NT2/D1 (cell line): ENCODE data around the gene MYH6.
"Not testable (repeated sequence)": the region's sequence is repeated elsewhere in the genome, so short reads cannot be mapped to it uniquely, and the experiment has no call there.

Experiments used
- DNase-seq: peaks from one replicate; pipeline ENCODE4 v3.0.0-alpha.2; 2011; ENCODE audit warnings: low read depth, low spot score
- H3K27me3 ChIP-seq: 2 replicates; pipeline ENCODE4 v1.6.0; 2011; ENCODE audit warnings: mild to moderate bottlenecking; ENCODE audit not compliant: insufficient read length, insufficient read depth
- H3K36me3 ChIP-seq: 2 replicates; pipeline ENCODE4 v1.6.1; 2011; ENCODE audit warnings: mild to moderate bottlenecking, low read length, mixed read lengths; ENCODE audit not compliant: insufficient read depth, insufficient read length
- H3K4me1 ChIP-seq: 2 replicates; pipeline ENCODE4 v1.5.1; 2011; ENCODE audit not compliant: insufficient read depth, insufficient read length
- H3K4me3 ChIP-seq: 2 replicates; pipeline ENCODE4 v1.5.1; 2011; ENCODE audit warnings: low read depth; ENCODE audit not compliant: insufficient read length
- H3K9ac ChIP-seq: 2 replicates; pipeline ENCODE4 v1.6.0; 2011; ENCODE audit warnings: low read depth; ENCODE audit not compliant: insufficient read length
- H3K9me3 ChIP-seq: 2 replicates; pipeline ENCODE4 v1.5.1; 2011; ENCODE audit warnings: mild to moderate bottlenecking, low read length; ENCODE audit not compliant: insufficient read depth
- SUZ12 ChIP-seq: IDR thresholded peaks from 2 replicates; pipeline ENCODE4 v1.6.1; 2011; ENCODE audit not compliant: insufficient read length, insufficient read depth; ENCODE audit errors: extremely low read depth
- YY1 ChIP-seq: IDR thresholded peaks from 2 replicates; pipeline ENCODE4 v1.6.1; 2011; ENCODE audit not compliant: insufficient read length, insufficient read depth
- ZNF274 ChIP-seq: IDR thresholded peaks from 2 replicates; pipeline ENCODE4 v1.6.1; 2011; ENCODE audit warnings: mild to moderate bottlenecking, low read depth, low read length

Gene MYH6

GRCh38 chr14:23398348-23398747 lies 9.7 kb downstream of the MYH6 start:
- DNase-seq: no peak
- no peak for TF ChIP-seq YY1
- Histone ChIP-seq H3K9ac (no peak overlapping the region), H3K4me3 (no peak overlapping the region), H3K9me3 (no peaks in the 10 kb centered on the region), H3K27me3 (peaks cover 6% of the 10 kb centered on the region), H3K36me3 (no peaks in the 10 kb centered on the region), H3K4me1 (peaks cover 3% of the 10 kb centered on the region)

DNA sequence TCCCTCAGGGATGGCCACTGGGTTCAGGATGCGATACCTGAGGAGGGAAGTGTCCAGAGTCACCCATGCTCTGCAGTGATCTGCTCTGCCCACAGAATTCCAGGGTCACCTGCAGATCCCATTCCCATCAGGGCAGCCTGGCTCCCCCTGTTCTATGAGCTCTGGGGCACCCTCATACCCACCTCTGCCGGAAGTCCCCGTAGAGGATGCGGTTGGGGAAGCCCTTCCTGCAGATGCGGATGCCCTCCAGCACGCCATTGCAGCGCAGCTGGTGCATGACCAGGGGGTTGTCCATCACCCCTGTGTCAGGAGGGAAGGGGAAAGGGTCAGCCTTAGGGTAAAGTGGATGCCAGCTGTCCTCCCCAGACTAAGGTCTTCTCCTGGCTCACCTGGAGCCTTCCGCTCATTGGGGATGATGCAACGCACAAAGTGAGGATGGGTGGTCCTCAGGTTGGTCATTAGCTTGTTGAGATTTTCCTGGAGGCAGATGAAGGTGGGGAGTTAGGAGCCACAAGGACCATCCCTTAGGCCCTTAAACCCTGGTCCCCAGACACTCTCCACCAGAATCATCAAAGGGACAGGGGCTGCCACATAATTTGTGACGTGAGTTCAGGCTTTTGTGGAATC lies 11.2 kb downstream of the MYH6 start:
- H3K27me3 ChIP-seq: no peaks in the 10 kb centered on the region
- no peak overlapping the region for H3K4me3 ChIP-seq
- no peak overlapping the region for H3K9ac ChIP-seq
- TF ChIP-seq YY1: no peak
- H3K36me3 ChIP-seq: no peaks in the 10 kb centered on the region
- H3K9me3 ChIP-seq: no peaks in the 10 kb centered on the region
- DNase-seq: no peak
- H3K4me1 ChIP-seq: no peaks in the 10 kb centered on the region

DNA sequence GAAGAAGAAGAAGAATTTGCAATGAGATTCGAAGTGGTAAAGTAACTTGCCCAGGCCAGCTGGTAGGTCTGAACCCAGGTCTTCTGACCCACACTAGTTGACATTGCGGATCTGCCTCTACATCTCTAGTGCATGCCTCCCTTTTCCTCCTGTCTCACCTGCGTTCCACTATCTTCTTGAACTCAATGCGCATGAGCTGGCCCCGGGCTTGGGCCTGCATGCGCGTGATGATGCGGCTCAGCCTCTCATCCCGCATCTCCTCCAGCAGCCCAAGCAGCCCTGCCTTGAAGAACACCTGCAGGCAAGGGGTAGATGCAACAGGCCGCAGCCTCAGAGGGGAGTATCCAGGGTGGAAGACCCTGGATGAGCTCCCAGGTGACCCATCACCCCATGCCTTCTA lies 11.9 kb downstream of the MYH6 start:
- DNase-seq: no peak
- H3K36me3 ChIP-seq: no peaks in the 10 kb centered on the region
- no peak overlapping the region for H3K9ac ChIP-seq
- H3K4me1 ChIP-seq: no peaks in the 10 kb centered on the region
- no peak for TF ChIP-seq YY1
- no peak for TF ChIP-seq ZNF274
- TF ChIP-seq SUZ12: no peak
- no peaks in the 10 kb centered on the region for H3K27me3 ChIP-seq
- no peaks in the 10 kb centered on the region for H3K9me3 ChIP-seq
- no peak overlapping the region for H3K4me3 ChIP-seq

DNA sequence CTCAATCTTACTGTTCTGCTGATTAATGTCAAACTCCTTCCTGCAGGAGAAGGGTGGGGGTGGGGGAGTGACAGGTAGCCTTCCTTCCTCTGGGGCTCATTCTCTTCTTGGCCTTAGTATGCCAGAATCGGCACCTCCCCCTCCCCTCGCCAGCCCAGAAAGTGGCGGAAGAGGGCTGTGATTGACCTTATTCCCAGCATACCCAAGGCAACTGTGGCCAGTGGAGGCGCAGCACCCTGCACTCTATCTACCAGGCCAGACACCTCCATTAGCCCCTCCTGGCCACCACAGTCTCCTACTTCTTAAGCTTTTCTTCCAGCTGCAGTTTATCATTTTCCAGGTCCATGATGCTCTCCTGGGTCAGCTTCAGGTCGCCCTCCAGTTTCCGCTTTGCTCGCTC lies 15.5 kb downstream of the MYH6 start:
- no peak overlapping the region for H3K4me3 ChIP-seq
- H3K36me3 ChIP-seq: no peaks in the 10 kb centered on the region
- TF ChIP-seq ZNF274 (no peak), SUZ12 (no peak), YY1 (no peak)
- no peaks in the 10 kb centered on the region for H3K9me3 ChIP-seq
- no peak overlapping the region for H3K9ac ChIP-seq
- no peak for DNase-seq
- H3K27me3 ChIP-seq: no peaks in the 10 kb centered on the region
- H3K4me1 ChIP-seq: peaks cover 12% of the 10 kb centered on the region

DNA sequence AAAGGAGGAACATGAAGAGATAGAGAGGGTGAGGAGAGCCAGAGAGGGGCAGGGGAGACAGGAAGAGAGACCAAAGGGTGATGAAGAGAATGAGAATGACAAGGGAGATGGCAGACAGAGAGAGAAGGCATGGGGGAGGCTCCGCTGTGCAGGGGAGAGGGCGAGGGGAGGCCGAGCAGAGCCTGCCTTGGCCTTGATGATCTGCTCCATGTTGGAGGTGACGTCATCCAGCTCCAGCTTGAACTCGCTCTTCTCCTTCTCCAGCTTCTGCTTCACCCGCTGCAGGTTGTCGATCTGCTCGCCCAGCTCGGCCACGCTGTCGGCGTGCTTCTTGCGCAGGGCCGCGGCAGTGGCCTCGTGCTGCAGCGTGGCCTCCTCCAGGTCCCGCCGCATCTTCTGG lies 18.2 kb downstream of the MYH6 start:
- H3K4me3 ChIP-seq, H3K9me3 ChIP-seq, DNase-seq, H3K27me3 ChIP-seq, H3K9ac ChIP-seq, H3K36me3 ChIP-seq: not testable (repeated sequence)
- peaks cover 12% of the 10 kb centered on the region for H3K4me1 ChIP-seq

- no peak for DNase-seq
- no peak overlapping the region for H3K4me3 ChIP-seq
- H3K27me3 ChIP-seq: no peaks in the 10 kb centered on the region
Observed at GRCh38 chr14:23389396-23389795, 18.7 kb downstream of the MYH6 start.

GRCh38 chr14:23388996-23389395 lies 19.1 kb downstream of the MYH6 start:
- no peak for TF ChIP-seq YY1
- TF ChIP-seq SUZ12: no peak
- H3K27me3 ChIP-seq: no peaks in the 10 kb centered on the region

More at GRCh38 chr14:23389396-23389795, 18.7 kb downstream of the MYH6 start:
- H3K9me3 ChIP-seq: no peaks in the 10 kb centered on the region
- TF ChIP-seq ZNF274 (no peak), YY1 (no peak), SUZ12 (no peak)
- H3K4me1 ChIP-seq: peaks cover 12% of the 10 kb centered on the region
- no peak overlapping the region for H3K9ac ChIP-seq
- H3K36me3 ChIP-seq: peaks cover 5% of the 10 kb centered on the region

More at GRCh38 chr14:23388996-23389395, 19.1 kb downstream of the MYH6 start:
- H3K9ac ChIP-seq: no peak overlapping the region
- peaks cover 12% of the 10 kb centered on the region for H3K4me1 ChIP-seq
- no peak for DNase-seq
- no peaks in the 10 kb centered on the region for H3K9me3 ChIP-seq
- H3K4me3 ChIP-seq: no peak overlapping the region
- peaks cover 5% of the 10 kb centered on the region for H3K36me3 ChIP-seq
